GM23338 (cell line): Measurements from ENCODE around the gene FLT1. TPM values are rescaled to one million over a fixed set of nuclear protein-coding genes. Genes with fewer than 3 reads are reported as not detected.

Experiments
- ATAC-seq: fragments of 200-7000 bp; cut with Tn5 transposase; 3 replicates; pipeline ENCODE4 v1.9.1; 2020
- DNase-seq: peaks from one replicate; pipeline ENCODE4 v3.0.0-alpha.2; 2015; ENCODE audit warnings: low spot score
- H2AFZ ChIP-seq: fragments of 200-600 bp; sonication (generic); 2 replicates; pipeline ENCODE4 v1.8.0; 2016; ENCODE audit warnings: antibody characterized with exemption, mild to moderate bottlenecking, moderate library complexity
- H3F3A ChIP-seq: fragments of 200-600 bp; sonication (generic); replicated peaks from 2 replicates; pipeline ENCODE4 v1.8.0; 2017; ENCODE audit warnings: antibody characterized with exemption, mixed run types, low read depth
- H3K27ac ChIP-seq: fragments of 200-600 bp; sonication (generic); 2 replicates; pipeline ENCODE4 v1.6.1; 2016; ENCODE audit warnings: low read depth
- H3K27me3 ChIP-seq: fragments of 200-600 bp; sonication (generic); 2 replicates; pipeline ENCODE4 v1.8.0; 2016; ENCODE audit warnings: mild to moderate bottlenecking, mixed run types, moderate library complexity; ENCODE audit not compliant: insufficient read depth
- H3K36me3 ChIP-seq: fragments of 200-600 bp; sonication (generic); 2 replicates; pipeline ENCODE4 v1.8.0; 2016; ENCODE audit warnings: mild to moderate bottlenecking; ENCODE audit not compliant: insufficient read depth
- H3K4me1 ChIP-seq: fragments of 200-600 bp; sonication (generic); 2 replicates; pipeline ENCODE4 v1.8.0; 2016; ENCODE audit warnings: mild to moderate bottlenecking, moderate library complexity; ENCODE audit not compliant: insufficient read depth
- H3K4me2 ChIP-seq: fragments of 200-600 bp; sonication (generic); 2 replicates; pipeline ENCODE4 v1.7.1; 2017; ENCODE audit warnings: mixed run types
- H3K4me3 ChIP-seq: fragments of 200-600 bp; sonication (generic); 2 replicates; pipeline ENCODE4 v1.6.1; 2016; ENCODE audit warnings: mixed run types
- H3K79me2 ChIP-seq: fragments of 200-600 bp; sonication (generic); replicated peaks from 2 replicates; pipeline ENCODE4 v1.8.0; 2017; ENCODE audit warnings: mild to moderate bottlenecking; ENCODE audit not compliant: insufficient read depth
- H3K9me2 ChIP-seq: fragments of 200-600 bp; sonication (generic); 2 replicates; pipeline ENCODE4 v1.8.0; 2017; ENCODE audit not compliant: insufficient read depth
- H4K20me1 ChIP-seq: fragments of 200-600 bp; sonication (generic); replicated peaks from 2 replicates; pipeline ENCODE4 v1.8.0; 2017; ENCODE audit warnings: mild to moderate bottlenecking; ENCODE audit not compliant: insufficient read depth
- H3K27ac Mint-ChIP-seq: 2 replicates; pipeline ENCODE4 v1.8.0; 2020; ENCODE audit warnings: inconsistent platforms, mild to moderate bottlenecking, moderate library complexity, mixed read lengths
- H3K27me3 Mint-ChIP-seq: 3 replicates; pipeline ENCODE4 v1.8.0; 2022; ENCODE audit warnings: low read depth, mild to moderate bottlenecking, moderate library complexity, mixed read lengths, inconsistent platforms; ENCODE audit not compliant: insufficient read depth, poor library complexity
- H3K36me3 Mint-ChIP-seq: 3 replicates; pipeline ENCODE4 v1.8.0; 2021; ENCODE audit warnings: low read depth, mild to moderate bottlenecking, inconsistent platforms, moderate library complexity, mixed read lengths
- H3K4me1 Mint-ChIP-seq: 3 replicates; pipeline ENCODE4 v1.8.0; 2020; ENCODE audit warnings: mild to moderate bottlenecking, inconsistent platforms, mixed read lengths
- H3K4me3 Mint-ChIP-seq: 3 replicates; pipeline ENCODE4 v1.8.0; 2021; ENCODE audit warnings: moderate library complexity, mild to moderate bottlenecking, inconsistent platforms, mixed read lengths
- H3K9me3 Mint-ChIP-seq: 3 replicates; pipeline ENCODE4 v1.8.0; 2020; ENCODE audit warnings: moderate library complexity, mild to moderate bottlenecking, inconsistent platforms, mixed read lengths
- CREB1 ChIP-seq: fragments of 250-450 bp; sonication (Bioruptor Pico); IDR thresholded peaks from 2 replicates; pipeline ENCODE4 v1.5.0; 2020; ENCODE audit warnings: low read depth, mild to moderate bottlenecking, moderate library complexity
- EZH2 ChIP-seq: fragments of 200-600 bp; sonication (generic); IDR thresholded peaks from one replicate; pipeline ENCODE4 v1.8.0; 2017; ENCODE audit warnings: antibody characterized with exemption, mild to moderate bottlenecking, low read depth; ENCODE audit not compliant: unreplicated experiment
- EZH2phosphoT487 ChIP-seq: fragments of 200-600 bp; sonication (generic); IDR thresholded peaks from one replicate; pipeline ENCODE4 v1.8.1; 2018; ENCODE audit warnings: antibody characterized with exemption; ENCODE audit not compliant: unreplicated experiment
- JUNB ChIP-seq: IDR thresholded peaks from one replicate; pipeline ENCODE4 v1.6.1; 2016; ENCODE audit warnings: antibody characterized with exemption; ENCODE audit not compliant: unreplicated experiment
- NANOG ChIP-seq: IDR thresholded peaks from 2 replicates; pipeline ENCODE4 v1.6.1; 2016; ENCODE audit warnings: antibody characterized with exemption, borderline replicate concordance
- POLR2AphosphoS5 ChIP-seq: IDR thresholded peaks from 2 replicates; pipeline ENCODE4 v1.6.1; 2016; ENCODE audit warnings: antibody characterized with exemption, low read depth
- STAT1 ChIP-seq: IDR thresholded peaks from one replicate; pipeline ENCODE4 v1.6.1; 2016; ENCODE audit warnings: antibody characterized with exemption; ENCODE audit not compliant: unreplicated experiment
- ZNF114 ChIP-seq: fragments of 250-450 bp; sonication (Bioruptor Pico); IDR thresholded peaks from 2 replicates; pipeline ENCODE4 v1.5.0; 2020; ENCODE audit warnings: mild to moderate bottlenecking, moderate library complexity
- ZNF331 ChIP-seq: fragments of 250-450 bp; sonication (Bioruptor Pico); IDR thresholded peaks from 2 replicates; pipeline ENCODE4 v1.5.0; 2020; ENCODE audit warnings: low read depth, mild to moderate bottlenecking, moderate library complexity
- polyA plus RNA-seq: library from polyadenylated mRNA; unstranded; fragments of >200 nt; fragmentation: Nextera tagmentation; extraction: Ambion mirVana; gene quantifications from 2 replicates; pipeline ENCODE4 v1.2.1, GENCODE V29; 2016
- total RNA-seq: library from RNA; depleted of rRNA; stranded (reverse); fragments of >200 nt; shearing (Covaris generic); gene quantifications from 2 replicates; pipeline ENCODE4 v1.2.3, GENCODE V29; 2014
- TF ChIP-seq, protein P1 (sequence below): IDR thresholded peaks from 2 replicates; pipeline ENCODE4 v1.6.1; 2016; ENCODE audit warnings: antibody characterized with exemption
- TF ChIP-seq, protein P2 (sequence below): fragments of 250-450 bp; sonication (Bioruptor Pico); IDR thresholded peaks from 2 replicates; pipeline ENCODE4 v1.5.0; 2020; ENCODE audit warnings: mild to moderate bottlenecking, moderate library complexity
- TF ChIP-seq, protein P3 (sequence below): IDR thresholded peaks from one replicate; pipeline ENCODE4 v1.6.1; 2018; ENCODE audit warnings: antibody characterized with exemption; ENCODE audit not compliant: unreplicated experiment
- TF ChIP-seq, protein P4 (sequence below), 2 experiments: fragments of 200-600 bp in 1 of 2; sonication (generic) in 1 of 2; conservative IDR thresholded peaks; 2 replicates each; pipeline versions ENCODE4 v1.5.1 to v1.6.1; 2016 to 2017; ENCODE audit warnings: antibody characterized with exemption in 2 of 2, low read depth in 2 of 2, mild to moderate bottlenecking in 2 of 2, moderate library complexity in 1 of 2

Gene FLT1
- total and polyA plus RNA-seq, 2 experiments from 2014 or later, result 26.8 to 116 TPM

DNA sequence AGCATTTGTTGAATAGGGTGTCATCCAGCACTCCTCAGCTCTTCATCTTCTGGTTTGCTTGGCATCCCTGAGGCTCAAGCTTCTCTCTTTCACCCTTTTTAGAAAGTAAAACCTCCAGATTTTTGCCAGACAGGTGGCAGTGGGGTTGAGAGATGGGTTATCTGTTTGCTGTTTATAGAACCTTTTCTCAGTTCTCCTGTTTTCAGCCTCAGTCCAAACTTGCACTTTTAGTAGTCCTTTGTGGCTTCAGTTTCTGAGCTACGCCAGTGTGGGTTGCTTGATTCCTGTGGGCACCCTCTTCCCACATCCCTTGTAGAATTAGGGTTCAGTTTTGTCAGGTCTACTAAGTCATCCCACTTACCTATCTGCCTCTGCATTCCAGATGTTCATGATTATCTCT, 208.7 kb downstream of the FLT1 start:
- Mint-ChIP-seq H3K9me3 (no peaks in the 10 kb centered on the region), H3K27me3 (peaks cover 4% of the 10 kb centered on the region), H3K27ac (no peak overlapping the region), H3K36me3 (peaks cover 55% of the 10 kb centered on the region), H3K4me1 (no peaks in the 10 kb centered on the region), H3K4me3 (no peak overlapping the region)
- no peaks in the 10 kb centered on the region for H3K4me1 ChIP-seq
- no peaks in the 10 kb centered on the region for H3K9me2 ChIP-seq
- peaks cover 20% of the 10 kb centered on the region; the same call in 1 of the 2 replicates for H3K36me3 ChIP-seq
- TF ChIP-seq, protein P1, sequence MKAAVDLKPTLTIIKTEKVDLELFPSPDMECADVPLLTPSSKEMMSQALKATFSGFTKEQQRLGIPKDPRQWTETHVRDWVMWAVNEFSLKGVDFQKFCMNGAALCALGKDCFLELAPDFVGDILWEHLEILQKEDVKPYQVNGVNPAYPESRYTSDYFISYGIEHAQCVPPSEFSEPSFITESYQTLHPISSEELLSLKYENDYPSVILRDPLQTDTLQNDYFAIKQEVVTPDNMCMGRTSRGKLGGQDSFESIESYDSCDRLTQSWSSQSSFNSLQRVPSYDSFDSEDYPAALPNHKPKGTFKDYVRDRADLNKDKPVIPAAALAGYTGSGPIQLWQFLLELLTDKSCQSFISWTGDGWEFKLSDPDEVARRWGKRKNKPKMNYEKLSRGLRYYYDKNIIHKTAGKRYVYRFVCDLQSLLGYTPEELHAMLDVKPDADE, result no peak
- TF ChIP-seq JUNB (no peak), ZNF114 (CRISPR knock-in tag) (no peak), POLR2AphosphoS5 (no peak), ZNF331 (CRISPR knock-in tag) (no peak), NANOG (no peak), CREB1 (CRISPR knock-in tag) (no peak), EZH2 (no peak), STAT1 (no peak), EZH2phosphoT487 (no peak)
- TF ChIP-seq, protein P2, sequence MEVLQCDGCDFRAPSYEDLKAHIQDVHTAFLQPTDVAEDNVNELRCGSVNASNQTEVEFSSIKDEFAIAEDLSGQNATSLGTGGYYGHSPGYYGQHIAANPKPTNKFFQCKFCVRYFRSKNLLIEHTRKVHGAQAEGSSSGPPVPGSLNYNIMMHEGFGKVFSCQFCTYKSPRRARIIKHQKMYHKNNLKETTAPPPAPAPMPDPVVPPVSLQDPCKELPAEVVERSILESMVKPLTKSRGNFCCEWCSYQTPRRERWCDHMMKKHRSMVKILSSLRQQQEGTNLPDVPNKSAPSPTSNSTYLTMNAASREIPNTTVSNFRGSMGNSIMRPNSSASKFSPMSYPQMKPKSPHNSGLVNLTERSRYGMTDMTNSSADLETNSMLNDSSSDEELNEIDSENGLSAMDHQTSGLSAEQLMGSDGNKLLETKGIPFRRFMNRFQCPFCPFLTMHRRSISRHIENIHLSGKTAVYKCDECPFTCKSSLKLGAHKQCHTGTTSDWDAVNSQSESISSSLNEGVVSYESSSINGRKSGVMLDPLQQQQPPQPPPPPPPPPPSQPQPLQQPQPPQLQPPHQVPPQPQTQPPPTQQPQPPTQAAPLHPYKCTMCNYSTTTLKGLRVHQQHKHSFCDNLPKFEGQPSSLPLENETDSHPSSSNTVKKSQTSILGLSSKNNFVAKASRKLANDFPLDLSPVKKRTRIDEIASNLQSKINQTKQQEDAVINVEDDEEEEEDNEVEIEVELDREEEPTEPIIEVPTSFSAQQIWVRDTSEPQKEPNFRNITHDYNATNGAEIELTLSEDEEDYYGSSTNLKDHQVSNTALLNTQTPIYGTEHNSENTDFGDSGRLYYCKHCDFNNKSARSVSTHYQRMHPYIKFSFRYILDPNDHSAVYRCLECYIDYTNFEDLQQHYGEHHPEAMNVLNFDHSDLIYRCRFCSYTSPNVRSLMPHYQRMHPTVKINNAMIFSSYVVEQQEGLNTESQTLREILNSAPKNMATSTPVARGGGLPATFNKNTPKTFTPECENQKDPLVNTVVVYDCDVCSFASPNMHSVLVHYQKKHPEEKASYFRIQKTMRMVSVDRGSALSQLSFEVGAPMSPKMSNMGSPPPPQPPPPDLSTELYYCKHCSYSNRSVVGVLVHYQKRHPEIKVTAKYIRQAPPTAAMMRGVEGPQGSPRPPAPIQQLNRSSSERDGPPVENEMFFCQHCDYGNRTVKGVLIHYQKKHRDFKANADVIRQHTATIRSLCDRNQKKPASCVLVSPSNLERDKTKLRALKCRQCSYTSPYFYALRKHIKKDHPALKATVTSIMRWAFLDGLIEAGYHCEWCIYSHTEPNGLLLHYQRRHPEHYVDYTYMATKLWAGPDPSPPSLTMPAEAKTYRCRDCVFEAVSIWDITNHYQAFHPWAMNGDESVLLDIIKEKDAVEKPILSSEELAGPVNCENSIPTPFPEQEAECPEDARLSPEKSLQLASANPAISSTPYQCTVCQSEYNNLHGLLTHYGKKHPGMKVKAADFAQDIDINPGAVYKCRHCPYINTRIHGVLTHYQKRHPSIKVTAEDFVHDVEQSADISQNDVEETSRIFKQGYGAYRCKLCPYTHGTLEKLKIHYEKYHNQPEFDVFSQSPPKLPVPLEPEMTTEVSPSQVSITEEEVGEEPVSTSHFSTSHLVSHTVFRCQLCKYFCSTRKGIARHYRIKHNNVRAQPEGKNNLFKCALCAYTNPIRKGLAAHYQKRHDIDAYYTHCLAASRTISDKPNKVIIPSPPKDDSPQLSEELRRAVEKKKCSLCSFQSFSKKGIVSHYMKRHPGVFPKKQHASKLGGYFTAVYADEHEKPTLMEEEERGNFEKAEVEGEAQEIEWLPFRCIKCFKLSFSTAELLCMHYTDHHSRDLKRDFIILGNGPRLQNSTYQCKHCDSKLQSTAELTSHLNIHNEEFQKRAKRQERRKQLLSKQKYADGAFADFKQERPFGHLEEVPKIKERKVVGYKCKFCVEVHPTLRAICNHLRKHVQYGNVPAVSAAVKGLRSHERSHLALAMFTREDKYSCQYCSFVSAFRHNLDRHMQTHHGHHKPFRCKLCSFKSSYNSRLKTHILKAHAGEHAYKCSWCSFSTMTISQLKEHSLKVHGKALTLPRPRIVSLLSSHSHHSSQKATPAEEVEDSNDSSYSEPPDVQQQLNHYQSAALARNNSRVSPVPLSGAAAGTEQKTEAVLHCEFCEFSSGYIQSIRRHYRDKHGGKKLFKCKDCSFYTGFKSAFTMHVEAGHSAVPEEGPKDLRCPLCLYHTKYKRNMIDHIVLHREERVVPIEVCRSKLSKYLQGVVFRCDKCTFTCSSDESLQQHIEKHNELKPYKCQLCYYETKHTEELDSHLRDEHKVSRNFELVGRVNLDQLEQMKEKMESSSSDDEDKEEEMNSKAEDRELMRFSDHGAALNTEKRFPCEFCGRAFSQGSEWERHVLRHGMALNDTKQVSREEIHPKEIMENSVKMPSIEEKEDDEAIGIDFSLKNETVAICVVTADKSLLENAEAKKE (CRISPR knock-in tag), result no peak
- TF ChIP-seq, protein P3, sequence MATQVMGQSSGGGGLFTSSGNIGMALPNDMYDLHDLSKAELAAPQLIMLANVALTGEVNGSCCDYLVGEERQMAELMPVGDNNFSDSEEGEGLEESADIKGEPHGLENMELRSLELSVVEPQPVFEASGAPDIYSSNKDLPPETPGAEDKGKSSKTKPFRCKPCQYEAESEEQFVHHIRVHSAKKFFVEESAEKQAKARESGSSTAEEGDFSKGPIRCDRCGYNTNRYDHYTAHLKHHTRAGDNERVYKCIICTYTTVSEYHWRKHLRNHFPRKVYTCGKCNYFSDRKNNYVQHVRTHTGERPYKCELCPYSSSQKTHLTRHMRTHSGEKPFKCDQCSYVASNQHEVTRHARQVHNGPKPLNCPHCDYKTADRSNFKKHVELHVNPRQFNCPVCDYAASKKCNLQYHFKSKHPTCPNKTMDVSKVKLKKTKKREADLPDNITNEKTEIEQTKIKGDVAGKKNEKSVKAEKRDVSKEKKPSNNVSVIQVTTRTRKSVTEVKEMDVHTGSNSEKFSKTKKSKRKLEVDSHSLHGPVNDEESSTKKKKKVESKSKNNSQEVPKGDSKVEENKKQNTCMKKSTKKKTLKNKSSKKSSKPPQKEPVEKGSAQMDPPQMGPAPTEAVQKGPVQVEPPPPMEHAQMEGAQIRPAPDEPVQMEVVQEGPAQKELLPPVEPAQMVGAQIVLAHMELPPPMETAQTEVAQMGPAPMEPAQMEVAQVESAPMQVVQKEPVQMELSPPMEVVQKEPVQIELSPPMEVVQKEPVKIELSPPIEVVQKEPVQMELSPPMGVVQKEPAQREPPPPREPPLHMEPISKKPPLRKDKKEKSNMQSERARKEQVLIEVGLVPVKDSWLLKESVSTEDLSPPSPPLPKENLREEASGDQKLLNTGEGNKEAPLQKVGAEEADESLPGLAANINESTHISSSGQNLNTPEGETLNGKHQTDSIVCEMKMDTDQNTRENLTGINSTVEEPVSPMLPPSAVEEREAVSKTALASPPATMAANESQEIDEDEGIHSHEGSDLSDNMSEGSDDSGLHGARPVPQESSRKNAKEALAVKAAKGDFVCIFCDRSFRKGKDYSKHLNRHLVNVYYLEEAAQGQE, result no peak
- TF ChIP-seq, protein P4, sequence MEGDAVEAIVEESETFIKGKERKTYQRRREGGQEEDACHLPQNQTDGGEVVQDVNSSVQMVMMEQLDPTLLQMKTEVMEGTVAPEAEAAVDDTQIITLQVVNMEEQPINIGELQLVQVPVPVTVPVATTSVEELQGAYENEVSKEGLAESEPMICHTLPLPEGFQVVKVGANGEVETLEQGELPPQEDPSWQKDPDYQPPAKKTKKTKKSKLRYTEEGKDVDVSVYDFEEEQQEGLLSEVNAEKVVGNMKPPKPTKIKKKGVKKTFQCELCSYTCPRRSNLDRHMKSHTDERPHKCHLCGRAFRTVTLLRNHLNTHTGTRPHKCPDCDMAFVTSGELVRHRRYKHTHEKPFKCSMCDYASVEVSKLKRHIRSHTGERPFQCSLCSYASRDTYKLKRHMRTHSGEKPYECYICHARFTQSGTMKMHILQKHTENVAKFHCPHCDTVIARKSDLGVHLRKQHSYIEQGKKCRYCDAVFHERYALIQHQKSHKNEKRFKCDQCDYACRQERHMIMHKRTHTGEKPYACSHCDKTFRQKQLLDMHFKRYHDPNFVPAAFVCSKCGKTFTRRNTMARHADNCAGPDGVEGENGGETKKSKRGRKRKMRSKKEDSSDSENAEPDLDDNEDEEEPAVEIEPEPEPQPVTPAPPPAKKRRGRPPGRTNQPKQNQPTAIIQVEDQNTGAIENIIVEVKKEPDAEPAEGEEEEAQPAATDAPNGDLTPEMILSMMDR (conservative IDR thresholded peaks at IDR 0.05; ENCODE audit: low read depth in 2 of 2), result no peak
- no peak overlapping the region for H3K4me3 ChIP-seq
- H2AFZ ChIP-seq, result no peak overlapping the region
- ATAC-seq, result no peak
- H3K27me3 ChIP-seq, result no peaks in the 10 kb centered on the region
- DNase-seq, result no peak
- H3K4me2 ChIP-seq, result no peak overlapping the region
- H3F3A ChIP-seq, result no peaks in the 10 kb centered on the region
- no peaks in the 10 kb centered on the region for H3K79me2 ChIP-seq
- no peak overlapping the region for H3K27ac ChIP-seq
- no peaks in the 10 kb centered on the region for H4K20me1 ChIP-seq
